22Rv1 (cell line): ENCODE measurements around the gene TMEM59L.

Experiments
- H3K27ac ChIP-seq: fragments of 450-650 bp; 2 replicates; pipeline ENCODE4 v1.5.1; 2017
- ZFX ChIP-seq: fragments of 450-650 bp; IDR thresholded peaks from 2 replicates; pipeline ENCODE4 v1.6.1; 2017; ENCODE audit warnings: antibody characterized with exemption, borderline replicate concordance
- TF ChIP-seq, protein P1 (sequence below): fragments of 450-650 bp; IDR thresholded peaks from 2 replicates; pipeline ENCODE4 v1.5.1; 2017; ENCODE audit warnings: mild to moderate bottlenecking

TMEM59L gene

DNA sequence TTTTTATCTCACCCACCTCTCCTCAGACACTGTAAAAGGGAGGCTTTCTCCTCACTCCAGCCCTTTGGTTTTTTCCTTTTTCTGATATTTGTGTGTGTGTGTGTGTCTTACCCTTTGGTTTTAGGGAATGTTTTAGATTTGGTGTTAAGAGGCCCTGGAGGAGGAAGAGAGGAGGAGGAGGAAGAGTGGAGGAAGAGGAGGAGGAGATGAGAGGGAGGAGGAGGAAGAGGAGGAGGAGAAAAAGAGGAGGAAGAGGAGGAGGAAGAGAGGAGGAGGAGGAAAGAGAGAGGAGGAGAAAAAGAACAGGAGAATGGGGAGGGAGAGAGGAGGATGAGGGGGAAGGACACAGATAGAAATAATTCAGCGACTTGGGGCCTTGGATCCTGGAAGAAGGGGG lies 34.7 kb downstream of the TMEM59L start:
- H3K27ac ChIP-seq: no peak overlapping the region
- TF ChIP-seq ZFX: no peak
- TF ChIP-seq, protein P1, sequence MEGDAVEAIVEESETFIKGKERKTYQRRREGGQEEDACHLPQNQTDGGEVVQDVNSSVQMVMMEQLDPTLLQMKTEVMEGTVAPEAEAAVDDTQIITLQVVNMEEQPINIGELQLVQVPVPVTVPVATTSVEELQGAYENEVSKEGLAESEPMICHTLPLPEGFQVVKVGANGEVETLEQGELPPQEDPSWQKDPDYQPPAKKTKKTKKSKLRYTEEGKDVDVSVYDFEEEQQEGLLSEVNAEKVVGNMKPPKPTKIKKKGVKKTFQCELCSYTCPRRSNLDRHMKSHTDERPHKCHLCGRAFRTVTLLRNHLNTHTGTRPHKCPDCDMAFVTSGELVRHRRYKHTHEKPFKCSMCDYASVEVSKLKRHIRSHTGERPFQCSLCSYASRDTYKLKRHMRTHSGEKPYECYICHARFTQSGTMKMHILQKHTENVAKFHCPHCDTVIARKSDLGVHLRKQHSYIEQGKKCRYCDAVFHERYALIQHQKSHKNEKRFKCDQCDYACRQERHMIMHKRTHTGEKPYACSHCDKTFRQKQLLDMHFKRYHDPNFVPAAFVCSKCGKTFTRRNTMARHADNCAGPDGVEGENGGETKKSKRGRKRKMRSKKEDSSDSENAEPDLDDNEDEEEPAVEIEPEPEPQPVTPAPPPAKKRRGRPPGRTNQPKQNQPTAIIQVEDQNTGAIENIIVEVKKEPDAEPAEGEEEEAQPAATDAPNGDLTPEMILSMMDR: no peak

DNA sequence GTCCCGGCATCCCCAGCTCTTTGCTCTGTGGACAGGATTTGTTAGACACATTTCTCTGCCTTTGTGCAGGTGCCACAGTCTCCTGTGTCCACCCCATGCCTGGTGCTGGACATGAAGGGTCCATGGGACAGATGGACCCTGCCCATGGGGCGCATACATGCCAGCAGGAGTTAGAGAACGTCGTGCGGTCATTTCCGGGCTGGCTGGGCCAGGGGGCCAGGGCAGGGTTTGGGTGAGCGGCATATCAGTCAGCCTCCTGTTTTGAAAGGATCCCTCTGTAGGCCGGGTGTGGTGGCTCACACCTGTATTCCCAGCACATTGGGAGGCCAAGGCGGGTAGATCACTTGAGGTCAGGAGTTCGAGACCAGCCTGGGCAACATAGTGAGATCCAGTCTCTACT lies 35.1 kb downstream of the TMEM59L start:
- H3K27ac ChIP-seq: no peak overlapping the region
- TF ChIP-seq ZFX: no peak

DNA sequence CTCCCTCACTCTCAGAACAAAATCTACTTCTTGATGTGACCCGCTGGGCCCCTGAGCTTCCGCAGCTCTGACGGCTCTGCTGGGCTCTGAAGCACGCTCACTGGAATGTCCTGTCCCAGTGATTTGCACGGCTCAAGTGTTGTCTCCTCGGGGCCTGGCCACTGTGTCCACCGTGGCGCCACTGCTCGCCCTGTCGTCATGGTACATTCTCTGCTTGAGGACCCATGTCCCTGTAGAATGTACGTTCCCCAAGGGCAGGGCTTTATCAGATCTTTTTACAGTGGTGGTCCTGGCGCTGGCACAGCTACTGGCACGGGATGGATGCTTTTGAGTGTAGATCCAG lies 36.3 kb downstream of the TMEM59L start:
- no peak overlapping the region for H3K27ac ChIP-seq
- TF ChIP-seq, protein P1: no peak
- TF ChIP-seq ZFX: no peak

DNA sequence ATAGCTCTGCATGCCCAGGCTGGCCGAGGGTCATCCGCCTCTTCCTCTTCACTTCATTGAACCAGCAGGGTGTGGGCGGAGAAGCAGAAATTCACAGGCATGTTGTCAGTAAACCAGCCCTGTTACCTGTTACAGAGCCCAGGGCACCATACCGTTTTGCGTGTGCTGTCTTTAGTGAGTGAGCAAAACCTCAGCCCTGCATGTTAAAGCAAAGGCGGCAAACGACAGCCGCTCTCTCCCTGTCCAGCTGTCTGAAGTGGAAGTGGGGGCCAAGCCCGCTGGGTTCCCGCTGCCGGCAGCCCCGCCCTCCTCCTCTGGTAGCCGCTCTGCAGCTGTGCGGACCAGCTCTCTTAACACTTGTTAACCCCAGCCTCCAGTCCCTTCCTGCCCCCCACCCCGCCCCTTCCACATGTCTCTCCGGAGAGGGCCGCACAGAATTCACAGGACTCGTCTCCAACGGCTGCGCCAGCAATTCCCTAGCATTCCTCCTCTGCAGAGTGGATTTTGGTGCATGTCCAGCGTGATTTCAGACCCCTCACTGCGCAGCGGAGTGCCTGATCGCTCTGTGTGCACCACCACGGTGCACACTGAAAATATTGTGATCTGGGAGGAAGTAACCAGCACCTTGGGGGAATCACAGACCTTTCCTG lies 36.8 kb downstream of the TMEM59L start:
- no peak overlapping the region for H3K27ac ChIP-seq
- no peak for TF ChIP-seq ZFX
- TF ChIP-seq, protein P1: no peak

DNA sequence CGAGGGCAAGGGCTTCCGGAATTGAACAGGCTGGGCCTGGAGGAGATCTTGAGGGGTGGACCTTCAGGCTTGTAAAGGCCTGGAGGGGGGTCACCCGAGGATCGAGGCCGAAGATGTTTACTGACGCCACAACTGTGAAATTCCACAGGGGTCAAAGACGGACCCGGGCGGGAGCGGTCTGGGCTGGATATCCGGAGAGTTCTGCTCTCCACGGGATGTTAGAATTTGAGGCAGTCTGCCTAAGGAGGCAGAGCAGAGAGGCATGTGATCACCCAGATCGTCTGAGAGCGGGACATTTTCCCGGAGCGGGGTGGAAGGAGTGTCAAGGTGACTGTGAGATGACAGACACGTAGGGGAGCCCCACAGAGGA lies 37.3 kb downstream of the TMEM59L start:
- H3K27ac ChIP-seq: no peak overlapping the region
- TF ChIP-seq, protein P1: no peak
- TF ChIP-seq ZFX: no peak

DNA sequence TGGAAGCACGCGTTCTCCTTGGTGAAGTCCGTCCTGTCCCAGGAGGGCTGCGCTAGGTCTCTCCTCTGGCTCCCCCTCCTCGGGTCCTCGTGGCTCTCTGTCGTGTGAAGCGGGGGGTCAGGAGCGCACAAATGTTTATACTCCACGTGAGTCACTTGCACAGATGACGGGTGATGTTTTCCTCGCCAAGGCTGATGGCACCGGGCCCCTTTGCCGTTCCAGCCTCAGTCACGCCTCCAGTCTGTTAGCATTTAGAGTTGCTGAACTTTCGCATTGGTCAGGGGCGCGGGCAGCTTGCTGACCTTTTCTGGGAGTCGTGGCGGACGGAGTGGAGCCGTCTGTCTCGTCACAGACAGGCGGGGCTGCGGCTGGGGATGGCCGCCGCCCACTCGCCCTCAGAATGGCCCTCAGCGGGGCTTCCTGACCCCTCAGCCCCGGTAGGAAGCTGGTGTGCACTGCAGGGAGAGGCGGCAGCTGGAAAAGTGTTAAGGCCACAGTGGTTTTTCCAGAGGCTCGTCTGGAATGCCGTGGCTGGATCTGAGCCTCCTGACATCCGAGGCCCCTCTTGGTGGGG lies 37.9 kb downstream of the TMEM59L start:
- no peak overlapping the region for H3K27ac ChIP-seq
- TF ChIP-seq ZFX: no peak
- TF ChIP-seq, protein P1: no peak

DNA sequence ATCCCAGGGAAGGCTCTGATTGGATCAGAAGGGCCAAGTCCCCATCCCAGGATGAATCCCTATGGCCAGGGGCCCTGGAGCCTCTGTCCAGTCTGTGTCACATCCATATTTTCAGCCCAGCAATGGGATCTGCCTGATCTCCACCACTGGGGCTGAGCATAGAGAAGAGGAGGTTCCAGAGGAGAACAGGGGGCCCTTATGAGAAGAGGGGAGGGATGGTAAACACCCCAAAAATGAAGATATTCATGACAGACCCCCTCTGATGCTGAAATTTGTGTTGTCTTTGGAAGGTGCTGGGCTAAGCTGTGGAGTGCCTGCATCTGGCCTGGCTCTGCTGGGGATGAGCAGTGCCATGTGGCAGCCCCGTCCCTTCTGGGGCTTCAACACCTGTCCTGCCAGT lies 38.6 kb downstream of the TMEM59L start:
- TF ChIP-seq, protein P1: no peak
- TF ChIP-seq ZFX: no peak
- H3K27ac ChIP-seq: no peak overlapping the region

DNA sequence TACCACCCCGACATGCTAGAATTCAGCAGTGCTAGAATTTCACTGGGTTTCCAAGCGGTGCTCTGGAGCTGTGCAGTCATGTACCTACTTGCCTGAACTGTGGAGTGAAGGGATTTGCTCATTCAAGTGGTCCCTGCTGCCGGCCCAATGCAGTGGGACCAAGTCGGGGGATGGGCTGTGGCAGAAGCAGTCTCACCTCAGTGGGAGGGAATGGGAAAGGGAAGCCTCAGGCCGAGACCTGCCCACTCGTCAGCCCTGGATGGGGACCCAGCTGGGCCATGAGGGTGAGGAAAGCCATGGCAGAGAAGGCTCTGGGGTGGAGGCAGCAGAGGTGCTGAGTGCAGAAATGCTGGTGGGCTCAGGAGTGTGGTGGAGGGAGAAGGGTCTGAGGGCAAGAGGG lies 39.1 kb downstream of the TMEM59L start:
- H3K27ac ChIP-seq: no peak overlapping the region

More for the DNA sequence above, 39.1 kb downstream of the TMEM59L start:
- TF ChIP-seq ZFX: no peak
- TF ChIP-seq, protein P1: no peak
